Posterior vena cava (tissue), 2 donors: Measurements from ENCODE around the gene FUT2. TPM values are rescaled to one million over a fixed set of nuclear protein-coding genes. Genes with fewer than 3 reads are reported as not detected.
A peak's percentile ranks its signal among the peaks of the same experiment; 100 is the strongest.
"Not testable (repeated sequence)": the region's sequence is repeated elsewhere in the genome, so short reads cannot be mapped to it uniquely, and the experiment has no call there.

Experiments used
- DNase-seq: peaks from one replicate; pipeline ENCODE4 v3.0.0-alpha.2; 2020; ENCODE audit warnings: low spot score
- intact Hi-C, 2 donors: fragments of 100-400 bp; cut with DNase I; formaldehyde crosslinking; loops; one replicate each; pipeline versions ENCODE4 v1.14.1 to v1.14.2; 2022 to 2023
- total RNA-seq, 2 donors: library from RNA; stranded (reverse); fragmentation: NEBNext Ultra II Directional; extraction: Animal tissue kit (Norgen Biotek cat#: 25700); gene quantifications; one replicate each; pipeline ENCODE4 v1.2.1, GENCODE V29; 2021
- donor health status: DM: yes; HTN: yes; CAD: no.
- donor health status: DM: yes; HTN: yes; CAD: no.

The FUT2 gene
- total RNA-seq, 2 donors from 2014 or later = not detected

- intact Hi-C loops, DNase-seq: not testable (repeated sequence)
Observed at GRCh38 chr19:48686637-48687036, 9.1 kb upstream of the FUT2 start.

- intact Hi-C loops = no loop called here
- DNase-seq = no peak
Observed at GRCh38 chr19:48687776-48688175, 8.0 kb upstream of the FUT2 start.

GRCh38 chr19:48689449-48689848 lies 6.3 kb upstream of the FUT2 start:
- intact Hi-C loops = no loop called here
- DNase-seq = no peak

- intact Hi-C loops = not testable (repeated sequence)
Observed at GRCh38 chr19:48693629-48694028, 2.1 kb upstream of the FUT2 start.

GRCh38 chr19:48696353-48697010 lies 711 bp downstream of the FUT2 start:
- no peak for DNase-seq
- intact Hi-C loops = no loop called here

More at GRCh38 chr19:48693629-48694028, 2.1 kb upstream of the FUT2 start:
- DNase-seq = not testable (repeated sequence)

- DNase-seq = no peak
- intact Hi-C loops = no loop called here
Observed at GRCh38 chr19:48698046-48698445, 2.3 kb downstream of the FUT2 start.

GRCh38 chr19:48702701-48703100 lies 6.9 kb downstream of the FUT2 start:
- no peak for DNase-seq
- intact Hi-C loops = no loop called here

GRCh38 chr19:48703316-48703715 lies 7.5 kb downstream of the FUT2 start:
- DNase-seq = no peak
- intact Hi-C loops = no loop called here

- intact Hi-C loops = no loop called here
Observed at GRCh38 chr19:48705431-48705830, 9.7 kb downstream of the FUT2 start.

GRCh38 chr19:48708471-48708870 lies 12.7 kb downstream of the FUT2 start:
- intact Hi-C loops = no loop called here
- no peak for DNase-seq

More at GRCh38 chr19:48705431-48705830, 9.7 kb downstream of the FUT2 start:
- no peak for DNase-seq

- intact Hi-C loops = no loop called here
- DNase-seq = no peak
Observed at GRCh38 chr19:48711106-48711662, 15.4 kb downstream of the FUT2 start.

GRCh38 chr19:48713041-48713863 lies 17.5 kb downstream of the FUT2 start:
- DNase-seq = no peak
- intact Hi-C loops = no loop called here

GRCh38 chr19:48713864-48714755 lies 18.3 kb downstream of the FUT2 start:
- intact Hi-C loops = loop anchor here in 1 of 2 donors (1.0 kb wide), 1 partner anchor 17 kb away; no protein-coding TSS in a partner anchor
- peak; percentile 99 for DNase-seq

GRCh38 chr19:48714759-48715675 lies 19.2 kb downstream of the FUT2 start:
- DNase-seq = no peak
- intact Hi-C loops = loop anchor here in 1 of 2 donors (1.0 kb wide), 1 partner anchor 16 kb away; no protein-coding TSS in a partner anchor

- intact Hi-C loops = no loop called here
- no peak for DNase-seq
Observed at GRCh38 chr19:48715681-48716171, 20.0 kb downstream of the FUT2 start.

- intact Hi-C loops = no loop called here
- no peak for DNase-seq
Observed at GRCh38 chr19:48716562-48717291, 21.0 kb downstream of the FUT2 start.

GRCh38 chr19:48718106-48718505 lies 22.3 kb downstream of the FUT2 start:
- DNase-seq, intact Hi-C loops: not testable (repeated sequence)
